HCT116 (cell line): ENCODE data around the gene FOXJ1. TPM values are rescaled to one million over a fixed set of nuclear protein-coding genes. Genes with fewer than 3 reads are reported as not detected.

ENCODE experiments used
- ATAC-seq: fragments of 200-7000 bp; cut with Tn5 transposase; 2 replicates; pipeline ENCODE4 v1.9.1; 2020; ENCODE audit warnings: mild to moderate bottlenecking, moderate library complexity
- BruUV-seq: library from RNA; stranded (reverse); fragments of 400-500 nt; replicated peaks from 2 replicates; lab custom pipeline; 2021; lab: Mats Ljungman, UMichigan
- CTCF ChIA-PET: fragments of 300-600 bp; sonication (Branson Sonifier 250); formaldehyde crosslinking; loops from one replicate; lab custom pipeline; 2021; ENCODE audit warnings: antibody characterized with exemption; lab: Charles Lee
- POLR2A ChIA-PET: fragments of 300-600, 350-600 bp; sonication (Branson Sonifier 250); formaldehyde crosslinking; loops from one replicate; lab custom pipeline; 2021; ENCODE audit warnings: antibody characterized with exemption; lab: Charles Lee
- RAD21 ChIA-PET, 2 experiments: fragments of 300-600 bp; sonication (Branson Sonifier 250); formaldehyde crosslinking; loops; one replicate each; lab custom pipeline; 2023; ENCODE audit warnings: low total read pairs in 2 of 2; ENCODE audit not compliant: uncharacterized antibody in 2 of 2, unreplicated experiment in 2 of 2, low non-redundant PET in 1 of 2; lab: Charles Lee
- DNase-seq: peaks from one replicate; pipeline ENCODE4 v3.0.0-alpha.2; 2010; ENCODE audit warnings: low read depth, low spot score
- H2AFZ ChIP-seq: fragments of 200-600 bp; shearing (Covaris generic), sonication (generic); 2 replicates; pipeline ENCODE4 v1.6.1; 2017; ENCODE audit warnings: low read depth, mixed run types, mixed read lengths, antibody characterized with exemption, low read length; ENCODE audit not compliant: poor library complexity, severe bottlenecking
- H3K27ac ChIP-seq: 2 replicates; pipeline ENCODE4 v1.5.1; 2012; ENCODE audit warnings: low read depth, low read length
- H3K27me3 ChIP-seq: fragments of 200-600 bp; sonication (generic); 2 replicates; pipeline ENCODE4 v1.6.1; 2016; ENCODE audit warnings: mixed run types, low read length, mixed read lengths; ENCODE audit not compliant: insufficient read depth
- H3K36me3 ChIP-seq, 2 experiments: fragments of 200-500 bp in 1 of 2; fragments of 200-600 bp in 1 of 2; sonication (Bioruptor generic) in 1 of 2; sonication (generic) in 1 of 2; 2 replicates each; pipeline versions ENCODE4 v1.5.1 to v1.6.1; 2014 to 2016; ENCODE audit warnings: low read length in 2 of 2, inconsistent platforms in 1 of 2, mixed read lengths in 1 of 2, mixed run types in 1 of 2; ENCODE audit not compliant: insufficient read depth in 2 of 2, control insufficient read depth in 1 of 2
- H3K4me1 ChIP-seq, 2 experiments: fragments of 200-600 bp in 1 of 2; sonication (generic) in 1 of 2; 2 replicates each; pipeline versions ENCODE4 v1.5.1 to v1.6.1; 2012 to 2017; ENCODE audit warnings: low read length in 2 of 2, inconsistent platforms in 1 of 2, mild to moderate bottlenecking in 1 of 2, mixed read lengths in 1 of 2, mixed run types in 1 of 2, moderate library complexity in 1 of 2; ENCODE audit not compliant: insufficient read depth in 2 of 2, control insufficient read depth in 1 of 2
- H3K4me2 ChIP-seq: fragments of 200-600 bp; sonication (generic); 2 replicates; pipeline ENCODE4 v1.6.1; 2017; ENCODE audit warnings: mixed run types, low read length, mixed read lengths
- H3K4me3 ChIP-seq, 2 experiments: fragments of 200-600 bp in 1 of 2; sonication (generic) in 1 of 2; replicated peaks in 1 of 2; 2 replicates each; pipeline ENCODE4 v1.5.1; 2011 to 2016; ENCODE audit warnings: low read length in 2 of 2, control low read depth in 1 of 2, low read depth in 1 of 2, mild to moderate bottlenecking in 1 of 2, mixed read lengths in 1 of 2, mixed run types in 1 of 2
- H3K79me2 ChIP-seq: fragments of 200-600 bp; sonication (generic); 2 replicates; pipeline ENCODE4 v1.6.1; 2017; ENCODE audit warnings: mild to moderate bottlenecking, mixed run types, low read length, moderate library complexity, mixed read lengths; ENCODE audit not compliant: insufficient read depth
- H3K9ac ChIP-seq: fragments of 200-600 bp; sonication (generic); 2 replicates; pipeline ENCODE4 v1.6.1; 2016; ENCODE audit warnings: low read length, mixed read lengths
- H3K9me2 ChIP-seq: fragments of 200-600 bp; sonication (generic), shearing (Covaris generic); 2 replicates; pipeline ENCODE4 v1.6.1; 2017; ENCODE audit warnings: mixed run types, mild to moderate bottlenecking, moderate library complexity; ENCODE audit not compliant: insufficient read depth
- H3K9me3 ChIP-seq, 2 experiments: fragments of 200-500 bp in 1 of 2; fragments of 200-600 bp in 1 of 2; sonication (Bioruptor generic) in 1 of 2; sonication (generic) in 1 of 2; 2 replicates each; pipeline ENCODE4 v1.6.1; 2014 to 2017; ENCODE audit warnings: low read length in 2 of 2, mixed read lengths in 2 of 2, inconsistent platforms in 1 of 2, low read depth in 1 of 2, mild to moderate bottlenecking in 1 of 2, mixed run types in 1 of 2, moderate library complexity in 1 of 2; ENCODE audit not compliant: control insufficient read depth in 1 of 2, insufficient read depth in 1 of 2
- H4K20me1 ChIP-seq: fragments of 200-600 bp; sonication (generic), shearing (Covaris generic); 2 replicates; pipeline ENCODE4 v1.6.1; 2017; ENCODE audit warnings: mixed run types, mild to moderate bottlenecking, moderate library complexity; ENCODE audit not compliant: insufficient read depth
- ATF3 ChIP-seq: IDR thresholded peaks from 2 replicates; pipeline ENCODE4 v1.6.1; 2012
- CBX3 ChIP-seq: IDR thresholded peaks from 2 replicates; pipeline ENCODE4 v1.6.1; 2012; ENCODE audit warnings: low read depth
- CEBPB ChIP-seq: IDR thresholded peaks from 2 replicates; pipeline ENCODE4 v1.6.1; 2012; ENCODE audit warnings: low read depth
- CTCF ChIP-seq, 3 experiments: fragments of 200-600 bp in 1 of 3; sonication (generic) in 1 of 3; IDR thresholded peaks in 2 of 3; conservative IDR thresholded peaks in 1 of 3; 2 replicates each; pipeline ENCODE4 v1.5.1; 2012 to 2017; ENCODE audit warnings: low read depth in 2 of 3, low read length in 2 of 3, antibody characterized with exemption in 1 of 3, borderline replicate concordance in 1 of 3, control low read depth in 1 of 3, mild to moderate bottlenecking in 1 of 3, mixed read lengths in 1 of 3, mixed run types in 1 of 3, moderate library complexity in 1 of 3; ENCODE audit not compliant: insufficient read depth in 1 of 3
- EGR1 ChIP-seq: IDR thresholded peaks from 2 replicates; pipeline ENCODE4 v1.6.1; 2012; ENCODE audit warnings: low read depth
- ELF1 ChIP-seq: IDR thresholded peaks from 2 replicates; pipeline ENCODE4 v1.6.1; 2012; ENCODE audit warnings: low read depth, borderline replicate concordance
- EZH2phosphoT487 ChIP-seq: fragments of 200-600 bp; IDR thresholded peaks from 2 replicates; pipeline ENCODE4 v1.6.1; 2018; ENCODE audit warnings: antibody characterized with exemption, borderline replicate concordance
- JUND ChIP-seq: IDR thresholded peaks from 2 replicates; pipeline ENCODE4 v1.6.1; 2012
- POLR2AphosphoS5 ChIP-seq: IDR thresholded peaks from 2 replicates; pipeline ENCODE4 v1.6.1; 2011; ENCODE audit warnings: mild to moderate bottlenecking, low read depth, low read length, moderate library complexity
- RAD21 ChIP-seq: IDR thresholded peaks from 2 replicates; pipeline ENCODE4 v1.6.1; 2012; ENCODE audit warnings: low read depth, mild to moderate bottlenecking
- REST ChIP-seq: IDR thresholded peaks from 2 replicates; pipeline ENCODE4 v1.6.1; 2012; ENCODE audit warnings: low read depth
- SRF ChIP-seq: IDR thresholded peaks from 2 replicates; pipeline ENCODE4 v1.6.1; 2012; ENCODE audit warnings: low read depth
- TCF7L2 ChIP-seq: IDR thresholded peaks from 2 replicates; pipeline ENCODE4 v1.7.0; 2011; ENCODE audit warnings: borderline replicate concordance, inconsistent platforms; ENCODE audit not compliant: insufficient read depth, insufficient read length; ENCODE audit errors: extremely low read depth
- ZBTB33 ChIP-seq: IDR thresholded peaks from 2 replicates; pipeline ENCODE4 v1.6.1; 2011; ENCODE audit warnings: mild to moderate bottlenecking, low read length, moderate library complexity; ENCODE audit not compliant: insufficient replicate concordance; ENCODE audit errors: extremely low read depth
- intact Hi-C: fragments of 100-400 bp; cut with micrococcal nuclease; formaldehyde crosslinking; loops from 2 replicates; pipeline ENCODE4 v1.10.0; 2022
- total RNA-seq: library from RNA; stranded (reverse); gene quantifications from one replicate; pipeline ENCODE4 v1.2.1, GENCODE V29; 2021; ENCODE audit not compliant: unreplicated experiment

FOXJ1 gene
- total RNA-seq, 1 experiment from 2014 or later: 0.61 TPM

GRCh38 chr17:76115138-76115754 lies 25.8 kb downstream of the FOXJ1 start:
- Histone ChIP-seq H3K9ac (no peak overlapping the region), H3K36me3 (no peaks in the 10 kb centered on the region), H3K79me2 (no peaks in the 10 kb centered on the region), H3K27me3 (no peaks in the 10 kb centered on the region), H3K27ac (no peak overlapping the region), H3K9me3 (no peaks in the 10 kb centered on the region), H3K9me2 (no peaks in the 10 kb centered on the region), H2AFZ (no peak overlapping the region), H3K4me2 (no peak overlapping the region), H3K4me3 (no peak overlapping the region), H4K20me1 (no peaks in the 10 kb centered on the region), H3K4me1 (no peaks in the 10 kb centered on the region)
- intact Hi-C loops: no loop called here
- POLR2A ChIA-PET: interaction anchor here (0.6 kb wide), 2 partner anchors 71 to 143 kb away, joined by 3 to 5 read pairs; no protein-coding TSS in a partner anchor
- CTCF ChIA-PET: interaction anchor here (0.7 to 1.7 kb wide), 5 partner anchors 18 to 165 kb away, joined by 3 read pairs; no protein-coding TSS in a partner anchor
- DNase-seq (no peak), ATAC-seq (no peak)
- BruUV-seq: no TSS peak
- TF ChIP-seq TCF7L2 (no peak), ZBTB33 (no peak), JUND (no peak), EGR1 (no peak), ATF3 (no peak), EZH2phosphoT487 (no peak), REST (no peak), RAD21 (no peak), CEBPB (no peak), CBX3 (no peak), SRF (no peak), ELF1 (no peak), CTCF (IDR thresholded peaks at IDR 0.05 in 2 of 3, conservative IDR thresholded peaks at IDR 0.05 in 1 of 3; ENCODE audit: borderline replicate concordance in 1 of 3, insufficient read depth in 1 of 3, low read depth in 2 of 3, low read length in 2 of 3) (no peak), POLR2AphosphoS5 (no peak)
- RAD21 ChIA-PET: no interaction called here
